Caco-2 (cell line): ENCODE data around the gene PGAM4. TPM values are rescaled to one million over a fixed set of nuclear protein-coding genes. Genes with fewer than 3 reads are reported as not detected.

ENCODE experiments used
- Bru-seq: library from RNA; stranded (reverse); fragments of 400-500 nt; gene quantifications from one replicate; lab custom pipeline; 2021; lab: Mats Ljungman, UMichigan
- BruChase-seq, 2 experiments: library from RNA; stranded (reverse); fragments of 400-500 nt; gene quantifications; one replicate each; lab custom pipeline; 2021; lab: Mats Ljungman, UMichigan
- BruUV-seq: library from RNA; stranded (reverse); fragments of 400-500 nt; replicated peaks from 2 replicates; lab custom pipeline; 2021; lab: Mats Ljungman, UMichigan
- CTCF ChIA-PET: fragments of 300-600 bp; sonication (Branson Sonifier 250); formaldehyde crosslinking; loops from one replicate; lab custom pipeline; 2022; ENCODE audit warnings: antibody characterized with exemption; lab: Charles Lee
- POLR2A ChIA-PET: fragments of 300-600 bp; sonication (Branson Sonifier 250); formaldehyde crosslinking; loops from one replicate; lab custom pipeline; 2022; ENCODE audit warnings: antibody characterized with exemption; lab: Charles Lee
- DNase-seq, 2 experiments: peaks; one replicate each; pipeline versions ENCODE4 v3.0.0 to v3.0.0-alpha.2; 2020 to 2022
- H3K27me3 ChIP-seq: replicated peaks from 2 replicates; pipeline ENCODE4 v1.6.0; 2011; ENCODE audit warnings: low read length; ENCODE audit not compliant: control insufficient read depth, insufficient read depth
- H3K36me3 ChIP-seq: 2 replicates; pipeline ENCODE4 v1.5.1; 2011; ENCODE audit warnings: low read length; ENCODE audit not compliant: control insufficient read depth, insufficient read depth
- H3K4me1 ChIP-seq: fragments of 250-450 bp; sonication (Bioruptor Pico); 2 replicates; pipeline ENCODE4 v1.5.1; 2020; ENCODE audit warnings: mild to moderate bottlenecking
- H3K4me3 ChIP-seq: 2 replicates; pipeline ENCODE4 v1.5.1; 2011; ENCODE audit warnings: low read depth, mild to moderate bottlenecking, control low read depth, low read length
- H3K9me3 ChIP-seq: fragments of 250-450 bp; sonication (Bioruptor Pico); 2 replicates; pipeline ENCODE4 v1.5.1; 2020; ENCODE audit warnings: mild to moderate bottlenecking, moderate library complexity
- H3K27ac Mint-ChIP-seq: one replicate; pipeline ENCODE4 v1.8.0; 2022; ENCODE audit warnings: mixed read lengths; ENCODE audit not compliant: unreplicated experiment
- H3K27me3 Mint-ChIP-seq: one replicate; pipeline ENCODE4 v1.8.0; 2022; ENCODE audit warnings: mixed read lengths; ENCODE audit not compliant: insufficient read depth, unreplicated experiment
- H3K36me3 Mint-ChIP-seq: one replicate; pipeline ENCODE4 v1.8.0; 2022; ENCODE audit warnings: mild to moderate bottlenecking, mixed read lengths; ENCODE audit not compliant: insufficient read depth, unreplicated experiment
- H3K4me1 Mint-ChIP-seq: one replicate; pipeline ENCODE4 v1.8.0; 2022; ENCODE audit warnings: low read depth, mixed read lengths; ENCODE audit not compliant: unreplicated experiment
- H3K4me3 Mint-ChIP-seq: one replicate; pipeline ENCODE4 v1.8.0; 2022; ENCODE audit warnings: mild to moderate bottlenecking, moderate library complexity, mixed read lengths; ENCODE audit not compliant: unreplicated experiment
- H3K9me3 Mint-ChIP-seq: one replicate; pipeline ENCODE4 v1.8.0; 2022; ENCODE audit warnings: mixed read lengths; ENCODE audit not compliant: unreplicated experiment
- CTCF ChIP-seq, 2 experiments: fragments of 200-600 bp in 1 of 2; IDR thresholded peaks; 1 replicate in 1 of 2; 2 replicates in 1 of 2; pipeline versions ENCODE4 v1.5.1 to v1.8.0; 2011 to 2022; ENCODE audit warnings: antibody characterized with exemption in 1 of 2, control low read depth in 1 of 2, inconsistent platforms in 1 of 2, low read depth in 1 of 2, low read length in 1 of 2, mild to moderate bottlenecking in 1 of 2, moderate library complexity in 1 of 2; ENCODE audit not compliant: insufficient read depth in 1 of 2, severe bottlenecking in 1 of 2, unreplicated experiment in 1 of 2
- intact Hi-C: fragments of 100-400 bp; cut with micrococcal nuclease; formaldehyde crosslinking; loops from one replicate; pipeline ENCODE4 v1.10.0; 2022; ENCODE audit not compliant: unreplicated experiment
- long read RNA-seq: library from polyadenylated mRNA; stranded (forward); transcript quantifications from one replicate; pipeline ENCODE4 v2.0.0, GENCODE V29; 2022
- total RNA-seq: library from RNA; stranded (reverse); gene quantifications from 2 replicates; pipeline ENCODE4 v1.2.3, GENCODE V29; 2022

PGAM4 gene
- not detected in 2 replicates for total RNA-seq
- not detected for Bru-seq, nascent RNA
- not detected for BruChase-seq, experiment 1, labeled RNA remaining after a 2-hour chase
- BruChase-seq, experiment 2, labeled RNA remaining after a 6-hour chase, result not detected
- long read RNA-seq, result 0 reads

DNA sequence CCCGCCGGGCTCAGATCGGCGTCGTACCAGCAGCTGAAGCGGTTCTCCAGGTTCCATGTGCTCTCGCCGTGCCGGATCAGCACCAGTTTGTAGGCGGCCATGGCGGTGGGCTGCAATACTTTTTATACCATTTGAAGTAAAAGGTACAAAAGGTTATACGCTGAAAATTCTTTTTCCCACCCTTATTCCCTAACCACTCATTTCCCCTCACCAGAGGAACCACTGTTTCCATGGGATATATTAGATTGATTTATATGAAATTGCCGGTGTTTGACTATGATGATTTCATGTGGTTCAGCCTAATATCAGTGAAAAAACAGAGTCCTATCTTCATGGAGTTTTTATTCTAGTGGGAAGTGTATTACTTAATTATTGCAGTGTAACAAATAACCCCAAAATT lies at the start of gene PGAM4:
Gene PGAM4 (minus strand): TSS at position 101 of the 400 bp plus-strand sequence. CDS start 0 bp downstream, at position 101.
- intact Hi-C loops, result no loop called here
- Histone ChIP-seq H3K4me3 (no peak within 1 kb of the TSS), H3K9me3 (no peaks in the 10 kb centered on the region), H3K4me1 (no peaks in the 10 kb centered on the region), H3K27me3 (no peaks in the 10 kb centered on the region), H3K36me3 (no peaks in the 10 kb centered on the region)
- no peaks in the 10 kb centered on the region for H3K9me3 Mint-ChIP-seq
- ChIA-PET POLR2A (no interaction called here), CTCF (no interaction called here)
- no peaks in the 10 kb centered on the region for H3K4me1 Mint-ChIP-seq
- no peaks in the 10 kb centered on the region for H3K36me3 Mint-ChIP-seq
- no peaks in the 10 kb centered on the region for H3K27me3 Mint-ChIP-seq
- H3K4me3 Mint-ChIP-seq, result no peak within 1 kb of the TSS
- H3K27ac Mint-ChIP-seq, result no peak within 1 kb of the TSS
- DNase-seq, result no peak
- no peak for TF ChIP-seq CTCF (IDR thresholded peaks at IDR 0.05; ENCODE audit: insufficient read depth in 1 of 2, low read depth in 1 of 2, low read length in 1 of 2, severe bottlenecking in 1 of 2, unreplicated experiment in 1 of 2)
- no TSS peak for BruUV-seq

- no peaks in the 10 kb centered on the region for H3K4me1 ChIP-seq
- intact Hi-C loops, result no loop called here
- no peaks in the 10 kb centered on the region for H3K4me1 Mint-ChIP-seq
- no peak for DNase-seq
- H3K9me3 ChIP-seq, result no peaks in the 10 kb centered on the region
- POLR2A ChIA-PET, result no interaction called here
- no peaks in the 10 kb centered on the region for H3K36me3 ChIP-seq
- no peaks in the 10 kb centered on the region for H3K27me3 ChIP-seq
- H3K36me3 Mint-ChIP-seq, result no peaks in the 10 kb centered on the region
- H3K4me3 ChIP-seq, result no peak overlapping the region
- no peak for TF ChIP-seq CTCF (IDR thresholded peaks at IDR 0.05; ENCODE audit: insufficient read depth in 1 of 2, low read depth in 1 of 2, low read length in 1 of 2, severe bottlenecking in 1 of 2, unreplicated experiment in 1 of 2)
- BruUV-seq, result no TSS peak
- CTCF ChIA-PET, result no interaction called here
- no peaks in the 10 kb centered on the region for H3K9me3 Mint-ChIP-seq
- H3K4me3 Mint-ChIP-seq, result no peak overlapping the region
- no peak overlapping the region for H3K27ac Mint-ChIP-seq
- H3K27me3 Mint-ChIP-seq, result no peaks in the 10 kb centered on the region
Measured at GRCh38 chrX:78011846-78012245, 42.4 kb upstream of the PGAM4 start.

GRCh38 chrX:77979870-77980269 lies 10.4 kb upstream of the PGAM4 start:
- DNase-seq, result no peak
- H3K27me3 ChIP-seq, result no peaks in the 10 kb centered on the region
- intact Hi-C loops, result no loop called here
- Mint-ChIP-seq H3K27me3 (no peaks in the 10 kb centered on the region), H3K4me1 (no peaks in the 10 kb centered on the region), H3K9me3 (no peaks in the 10 kb centered on the region), H3K27ac (no peak overlapping the region), H3K36me3 (no peaks in the 10 kb centered on the region), H3K4me3 (no peak overlapping the region)
- no peak for TF ChIP-seq CTCF (IDR thresholded peaks at IDR 0.05; ENCODE audit: insufficient read depth in 1 of 2, low read depth in 1 of 2, low read length in 1 of 2, severe bottlenecking in 1 of 2, unreplicated experiment in 1 of 2)
- ChIA-PET CTCF (no interaction called here), POLR2A (no interaction called here)
- BruUV-seq, result no TSS peak
- no peaks in the 10 kb centered on the region for H3K4me1 ChIP-seq
- H3K9me3 ChIP-seq, result no peaks in the 10 kb centered on the region
- H3K36me3 ChIP-seq, result no peaks in the 10 kb centered on the region
- no peak overlapping the region for H3K4me3 ChIP-seq
